NCI-H2196 (cell line): Measurements from ENCODE around the gene ACRV1.
A peak's percentile ranks its signal among the peaks of the same experiment; 100 is the strongest.
"Not testable (repeated sequence)": the region's sequence is repeated elsewhere in the genome, so short reads cannot be mapped to it uniquely, and the experiment has no call there.

Experiments
- DNase-seq: peaks from one replicate; lab custom pipeline; 2025; ENCODE audit not compliant: unreplicated experiment; lab: John Stamatoyannopoulos, UW

ACRV1 gene

GRCh38 chr11:125680747-125681146, at the start of gene ACRV1:
TSS of gene ACRV1 (minus strand) at chr11:125680847. CDS start at chr11:125680780, 67 bp downstream.
- DNase-seq = no peak

- no peak for DNase-seq
Measured at GRCh38 chr11:125728969-125729368, 48.3 kb upstream of the ACRV1 start.

GRCh38 chr11:125724125-125724524, 43.5 kb upstream of the ACRV1 start:
- peak; percentile 3 for DNase-seq

DNA sequence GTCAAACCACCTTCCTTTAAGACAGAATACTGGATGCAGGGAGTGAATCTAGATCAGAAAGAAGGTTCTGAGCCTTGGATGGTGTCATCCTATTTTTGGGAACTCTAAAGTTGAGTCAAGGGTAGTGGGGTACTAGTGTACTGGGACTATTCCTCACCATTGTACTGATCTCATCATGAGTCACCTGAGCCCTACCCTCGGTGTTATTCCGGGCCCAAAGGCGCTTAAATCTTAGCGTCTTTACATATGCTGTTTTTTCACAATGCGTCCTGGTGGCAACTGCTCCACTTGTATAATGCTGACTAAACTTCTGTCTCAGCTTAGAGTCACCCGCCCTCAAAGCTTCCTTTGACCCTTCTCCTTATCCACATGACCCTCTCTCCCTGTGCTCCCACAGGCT, 40.1 kb upstream of the ACRV1 start:
- no peak for DNase-seq

DNA sequence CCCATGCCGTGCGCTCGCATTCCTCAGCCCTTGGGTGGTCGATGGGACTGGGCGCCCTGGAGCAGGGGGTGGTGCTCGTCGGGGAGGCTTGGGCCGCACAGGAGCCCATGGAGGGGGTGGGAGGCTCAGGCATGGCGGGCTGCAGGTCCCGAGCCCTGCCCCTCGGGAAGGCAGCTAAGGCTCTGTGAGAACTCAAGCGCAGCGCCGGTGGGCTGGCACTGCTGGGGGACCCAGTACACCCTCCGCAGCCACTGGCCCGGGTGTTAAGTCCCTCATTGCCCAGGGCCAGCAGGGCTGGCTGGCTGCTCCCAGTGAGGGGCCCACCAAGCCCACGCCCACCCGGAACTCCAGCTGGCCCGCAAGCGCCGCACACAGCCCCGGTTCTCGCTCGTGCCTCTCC, 24.0 kb upstream of the ACRV1 start:
- not testable (repeated sequence) for DNase-seq

- no peak for DNase-seq
Measured at GRCh38 chr11:125701858-125702621, 21.4 kb upstream of the ACRV1 start.

DNA sequence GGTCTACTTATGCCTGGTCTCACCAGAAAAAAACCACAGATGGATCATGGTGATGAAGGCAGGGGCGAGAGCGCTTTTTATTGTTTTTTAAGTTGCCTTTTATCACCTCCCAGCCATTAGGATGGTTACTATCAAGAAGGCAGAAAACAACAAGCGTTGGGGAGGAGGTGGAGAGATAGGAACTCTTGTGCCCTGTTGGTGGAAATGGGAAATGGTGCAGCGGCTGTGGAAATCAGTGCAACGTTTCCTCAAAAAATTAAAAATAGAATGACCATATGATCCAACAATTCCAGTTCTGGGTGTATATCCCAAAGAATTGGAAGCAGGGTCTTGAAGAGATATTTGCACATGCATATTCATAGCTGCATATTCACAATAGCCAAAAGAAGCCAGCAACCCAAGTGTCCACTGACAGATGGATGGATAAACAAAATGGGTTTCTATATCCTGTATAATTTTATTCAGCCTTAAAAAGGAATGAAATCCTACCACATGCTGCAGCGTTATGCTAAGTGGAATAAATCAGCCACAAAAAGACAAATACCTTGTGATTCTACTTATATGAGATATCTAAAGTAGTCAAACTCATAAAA, 20.5 kb upstream of the ACRV1 start:
- DNase-seq = no peak

DNA sequence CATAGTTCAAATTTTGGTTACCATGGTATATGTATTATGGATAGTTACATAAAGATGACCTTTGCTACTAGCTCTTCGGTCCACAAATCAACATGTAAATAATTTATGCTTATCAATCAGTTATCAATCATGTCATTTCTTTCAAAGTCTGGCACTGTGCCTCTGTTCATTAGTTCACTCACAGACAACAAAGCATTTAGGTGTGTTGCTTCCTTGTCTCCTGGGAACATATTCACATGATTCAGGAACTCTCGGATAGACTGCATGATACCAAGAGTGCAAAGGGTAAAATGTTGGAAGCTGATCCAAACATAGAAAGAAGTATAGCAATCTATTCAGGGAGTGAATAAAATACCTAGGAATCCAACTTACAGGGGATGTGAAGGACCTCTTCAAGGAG, 14.3 kb upstream of the ACRV1 start:
- DNase-seq = no peak

DNA sequence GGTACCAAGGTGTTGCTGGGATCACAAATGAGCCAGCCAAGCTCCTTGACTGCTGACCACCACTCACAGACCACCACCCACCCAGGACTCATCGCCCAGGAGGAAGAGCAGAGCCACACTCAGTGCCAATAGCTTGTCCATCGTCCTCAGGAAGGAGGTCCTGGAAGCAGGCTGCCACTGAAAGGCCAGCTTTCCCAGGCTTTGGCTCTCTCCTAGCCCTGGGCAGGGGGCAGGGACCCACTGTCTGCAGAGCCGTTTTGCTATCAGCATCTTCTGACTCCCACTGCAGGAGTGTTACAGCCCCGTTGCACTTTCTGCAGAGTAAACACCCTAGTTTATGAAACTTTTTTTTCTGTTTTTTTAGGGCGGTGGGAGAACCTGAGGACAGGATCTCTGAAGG, 12.2 kb upstream of the ACRV1 start:
- no peak for DNase-seq

DNA sequence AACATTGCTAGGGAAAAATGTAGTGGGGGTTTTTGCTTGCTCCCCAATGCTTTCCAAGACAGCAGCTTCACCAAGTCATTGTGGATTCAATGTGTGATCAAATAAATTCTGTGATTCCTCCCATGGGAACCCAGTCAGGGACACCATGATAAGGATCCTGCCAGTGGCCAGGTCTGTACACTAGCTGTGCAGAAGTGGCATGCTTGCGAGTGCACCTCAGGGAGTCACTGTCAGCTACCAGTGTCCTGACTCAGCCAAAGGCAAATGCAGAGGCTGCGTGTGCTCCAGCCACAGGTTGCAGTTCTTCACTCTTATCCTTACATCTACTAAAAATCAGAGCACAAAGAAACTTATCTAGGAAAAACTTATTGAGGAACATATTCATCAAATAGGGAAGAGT, 9.4 kb upstream of the ACRV1 start:
- DNase-seq = no peak

- no peak for DNase-seq
Measured at GRCh38 chr11:125689274-125689859, 8.7 kb upstream of the ACRV1 start.

DNA sequence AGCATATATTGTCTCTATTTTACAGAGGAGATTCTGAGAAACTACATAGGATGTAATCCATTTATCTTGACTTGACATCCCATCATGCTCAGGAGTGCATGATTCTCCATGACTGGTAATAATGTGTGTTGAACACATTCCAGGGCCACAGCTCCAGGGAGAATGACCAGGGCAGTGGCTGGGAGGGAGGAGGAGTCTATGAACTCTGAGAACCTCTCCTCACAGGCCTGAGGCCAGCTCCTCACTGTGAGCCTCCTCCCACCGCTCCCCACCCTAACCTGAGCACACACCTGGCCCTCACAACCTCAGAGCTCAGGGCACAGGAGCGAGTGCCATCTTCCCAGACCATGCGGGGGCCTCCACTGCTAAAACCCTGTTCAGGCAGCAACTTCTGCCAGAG, 8.0 kb upstream of the ACRV1 start:
- no peak for DNase-seq

GRCh38 chr11:125688066-125688465, 7.4 kb upstream of the ACRV1 start:
- no peak for DNase-seq

- DNase-seq = no peak
Measured at GRCh38 chr11:125685228-125685627, 4.6 kb upstream of the ACRV1 start.

DNA sequence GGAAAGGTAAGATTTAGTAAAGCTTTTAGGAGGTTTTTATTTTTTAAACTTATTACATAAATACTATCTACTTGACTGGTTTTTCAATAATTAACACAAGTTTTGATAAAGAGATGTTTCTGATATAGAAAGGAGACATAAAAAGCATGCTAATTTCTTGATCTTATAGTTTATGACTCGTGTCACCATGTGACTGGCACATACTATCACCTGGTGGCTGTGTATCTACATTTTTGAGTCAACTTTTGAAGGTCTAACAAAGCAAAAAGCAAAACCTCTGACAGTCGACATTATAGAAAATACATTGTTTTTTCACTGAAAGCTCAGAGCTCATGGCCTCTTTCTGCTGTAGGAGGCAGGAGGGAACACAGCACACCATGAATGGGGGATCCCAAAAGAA, 810 bp downstream of the ACRV1 start:
- DNase-seq = no peak

DNA sequence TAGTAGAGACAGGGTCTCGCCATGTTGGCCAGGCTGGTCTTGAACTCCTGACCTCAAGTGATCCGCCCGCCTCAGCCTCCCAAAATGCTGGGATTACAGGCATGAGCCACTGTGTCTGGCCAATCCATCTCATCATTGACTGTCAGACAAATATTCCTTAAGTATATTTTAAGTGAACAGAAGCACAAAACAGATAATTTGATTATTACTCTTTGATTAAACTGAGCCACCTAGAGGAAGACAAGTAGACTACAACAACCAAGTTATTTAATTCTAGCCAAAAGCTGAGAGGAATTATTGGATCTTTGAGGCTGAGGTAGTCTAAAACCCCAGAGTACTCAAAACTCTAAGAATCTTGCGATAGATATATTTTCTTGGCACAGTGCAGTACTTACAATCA, 1.2 kb downstream of the ACRV1 start:
- DNase-seq = no peak

DNA sequence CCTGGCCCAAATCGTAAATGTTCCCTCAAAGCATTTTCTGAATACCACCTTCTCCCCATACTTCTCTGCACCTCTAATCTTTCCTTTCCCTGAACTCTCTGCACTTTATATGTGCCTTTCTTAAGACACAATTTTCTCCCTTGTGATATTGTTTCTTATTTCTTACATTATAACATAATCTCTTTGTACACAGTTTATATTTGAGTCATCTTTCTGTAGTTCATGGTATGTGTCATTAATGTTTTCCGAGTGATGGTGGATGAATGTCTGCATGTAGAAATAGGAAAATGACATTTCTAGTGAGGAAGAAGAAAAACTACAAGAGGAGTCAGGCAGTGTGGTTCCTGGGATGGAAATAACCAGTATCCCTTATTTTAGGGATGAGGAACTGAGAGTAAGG, 5.5 kb downstream of the ACRV1 start:
- DNase-seq = no peak

DNA sequence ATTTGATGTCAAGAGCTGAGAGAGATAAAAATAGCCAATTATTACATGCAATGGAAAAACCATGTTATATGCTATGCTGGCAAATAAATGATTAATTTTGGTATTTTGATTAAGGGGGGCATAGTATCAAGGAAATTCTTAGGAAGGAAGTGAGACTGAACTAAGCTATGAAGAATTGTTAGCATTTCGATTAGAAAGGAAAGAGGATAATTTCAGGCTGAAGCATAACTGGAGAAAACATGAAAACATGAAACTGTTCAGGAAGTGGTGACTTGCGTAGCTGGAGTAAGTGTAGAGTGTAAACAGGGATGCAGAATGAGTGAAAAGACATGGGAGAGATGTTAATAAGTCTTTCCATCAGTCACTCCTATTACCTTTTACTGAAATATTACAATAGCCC, 6.4 kb downstream of the ACRV1 start:
- DNase-seq = no peak

DNA sequence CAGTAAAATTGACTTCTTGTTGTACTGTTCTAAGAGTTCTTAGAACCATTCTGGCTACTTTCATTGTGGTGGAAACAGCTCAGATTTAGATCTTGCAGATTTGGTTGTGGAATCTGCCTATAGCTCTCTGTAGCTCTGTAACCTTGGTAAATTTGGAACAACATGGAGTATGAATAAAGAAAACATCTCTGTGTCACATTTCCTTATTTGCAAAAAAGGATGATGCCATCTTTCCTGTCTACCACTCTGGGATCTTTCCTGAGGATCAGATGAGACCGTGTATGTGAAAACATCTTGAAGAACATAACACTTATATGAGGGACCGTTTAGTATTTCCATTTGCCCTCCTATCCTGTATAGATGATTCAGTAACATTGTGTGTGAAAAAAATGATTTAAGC, 9.1 kb downstream of the ACRV1 start:
- DNase-seq = no peak

DNA sequence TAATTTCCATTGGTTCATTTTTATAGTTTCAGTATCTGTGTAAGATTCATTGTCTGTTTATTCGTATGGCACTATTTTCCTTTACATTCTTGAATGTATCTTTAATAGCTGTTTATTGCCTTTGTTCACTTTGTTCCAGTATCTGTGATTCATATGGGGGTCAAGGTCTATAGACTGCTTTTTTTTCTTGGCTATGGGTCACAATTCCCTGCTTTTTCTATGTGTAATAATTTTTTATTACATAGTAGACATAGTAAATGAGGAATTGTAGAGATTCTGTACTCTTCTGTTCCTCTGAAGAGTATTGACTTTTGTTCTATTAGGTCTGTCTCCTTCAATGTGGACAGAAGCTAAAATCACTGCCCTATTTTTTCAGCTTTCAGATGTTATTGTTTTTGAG, 10.5 kb downstream of the ACRV1 start:
- DNase-seq = no peak

- DNase-seq = no peak
Measured at GRCh38 chr11:125667151-125667550, 13.5 kb downstream of the ACRV1 start.

DNA sequence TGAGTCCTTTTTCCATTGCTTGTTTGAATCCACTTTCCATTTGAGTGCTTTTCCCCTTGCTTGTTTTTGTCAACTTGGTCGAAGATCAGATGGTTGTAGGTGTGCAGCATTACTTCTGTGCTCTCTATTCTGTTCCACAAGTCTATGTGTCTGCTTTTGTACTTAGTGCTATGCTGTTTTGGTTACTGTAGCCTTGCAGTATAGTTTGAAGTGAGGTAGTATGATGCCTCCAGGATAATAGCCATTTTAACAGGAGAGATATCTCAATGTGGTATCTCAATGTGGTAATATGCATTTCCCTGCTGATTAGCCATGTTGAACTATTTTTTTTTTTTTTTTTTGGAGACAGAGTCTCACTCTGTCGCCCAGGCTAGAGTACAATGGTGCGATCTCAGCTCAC, 16.7 kb downstream of the ACRV1 start:
- DNase-seq = no peak

GRCh38 chr11:125662689-125663088, 18.0 kb downstream of the ACRV1 start:
- DNase-seq = no peak
